ENCODE results near the gene CLPX.
"Not testable (repeated sequence)": the region's sequence is repeated elsewhere in the genome, so short reads cannot be mapped to it uniquely, and the experiment has no call there.

DNA sequence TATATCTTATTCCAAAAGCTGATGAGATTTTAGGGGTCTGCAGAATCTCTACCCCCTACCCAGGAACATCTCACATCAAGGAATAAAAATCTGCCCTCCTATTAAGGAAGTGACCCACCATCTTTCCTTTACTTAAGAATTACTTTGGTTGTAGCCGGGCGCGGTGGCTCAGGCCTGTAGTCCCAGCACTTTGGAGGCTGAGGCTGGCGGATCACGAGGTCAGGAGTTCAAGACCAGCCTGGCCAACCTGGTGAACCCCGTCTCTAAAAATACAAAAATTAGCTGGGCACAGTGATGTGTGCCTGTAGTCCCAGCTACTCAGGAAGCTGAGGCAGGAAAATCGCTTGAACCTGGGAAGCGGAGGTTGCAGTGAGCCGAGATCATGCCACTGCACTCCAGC lies 3.3 kb upstream of the CLPX start:
- TF ChIP-seq, protein P1, sequence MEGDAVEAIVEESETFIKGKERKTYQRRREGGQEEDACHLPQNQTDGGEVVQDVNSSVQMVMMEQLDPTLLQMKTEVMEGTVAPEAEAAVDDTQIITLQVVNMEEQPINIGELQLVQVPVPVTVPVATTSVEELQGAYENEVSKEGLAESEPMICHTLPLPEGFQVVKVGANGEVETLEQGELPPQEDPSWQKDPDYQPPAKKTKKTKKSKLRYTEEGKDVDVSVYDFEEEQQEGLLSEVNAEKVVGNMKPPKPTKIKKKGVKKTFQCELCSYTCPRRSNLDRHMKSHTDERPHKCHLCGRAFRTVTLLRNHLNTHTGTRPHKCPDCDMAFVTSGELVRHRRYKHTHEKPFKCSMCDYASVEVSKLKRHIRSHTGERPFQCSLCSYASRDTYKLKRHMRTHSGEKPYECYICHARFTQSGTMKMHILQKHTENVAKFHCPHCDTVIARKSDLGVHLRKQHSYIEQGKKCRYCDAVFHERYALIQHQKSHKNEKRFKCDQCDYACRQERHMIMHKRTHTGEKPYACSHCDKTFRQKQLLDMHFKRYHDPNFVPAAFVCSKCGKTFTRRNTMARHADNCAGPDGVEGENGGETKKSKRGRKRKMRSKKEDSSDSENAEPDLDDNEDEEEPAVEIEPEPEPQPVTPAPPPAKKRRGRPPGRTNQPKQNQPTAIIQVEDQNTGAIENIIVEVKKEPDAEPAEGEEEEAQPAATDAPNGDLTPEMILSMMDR (IDR thresholded peaks at IDR 0.05) = not testable (repeated sequence)
- TF ChIP-seq EZH2, EZH2phosphoT487 (IDR thresholded peaks at IDR 0.05): not testable (repeated sequence)
